Measurements from ENCODE around the gene CEP44. TPM values are rescaled to one million over a fixed set of nuclear protein-coding genes. Genes with fewer than 3 reads are reported as not detected.

CEP44 gene
- 20.7 and 24.7 TPM in 2 replicates for total RNA-seq

GRCh38 chr4:174283507-174284471, at the start of gene CEP44, which contains the start of gene FBXO8:
Gene CEP44 (plus strand): TSS chr4:174283911. CDS start chr4:174299122, 15,211 bp downstream.
Gene FBXO8 (minus strand): TSS chr4:174283667. CDS start chr4:174263092, 20,575 bp downstream.

Other genes starting within 250 kb of the CEP44 start
- 39.0 and 41.6 TPM in 2 replicates for gene FBXO8, start 244 bp upstream of the CEP44 start, total RNA-seq
- under 0.01 and 0.09 TPM in 2 replicates for gene HPGD, start 238.6 kb downstream of the CEP44 start, total RNA-seq

All from smooth muscle cell of bladder (primary cell).